Colonic mucosa (tissue), 4 donors: Measurements from ENCODE around the gene TTLL4. TPM values are rescaled to one million over a fixed set of nuclear protein-coding genes. Genes with fewer than 3 reads are reported as not detected.

Experiments used
- DNase-seq: peaks from one replicate; pipeline ENCODE4 v3.0.0-alpha.2; 2020
- H3K27ac ChIP-seq: fragments of 200-600 bp; one replicate; pipeline ENCODE4 v1.8.0; 2021
- H3K27me3 ChIP-seq: fragments of 200-600 bp; one replicate; pipeline ENCODE4 v1.8.0; 2021
- H3K36me3 ChIP-seq: fragments of 200-600 bp; one replicate; pipeline ENCODE4 v1.8.0; 2021
- H3K4me1 ChIP-seq: fragments of 200-600 bp; one replicate; pipeline ENCODE4 v1.8.0; 2021; ENCODE audit warnings: mild to moderate bottlenecking
- H3K4me3 ChIP-seq: fragments of 200-600 bp; one replicate; pipeline ENCODE4 v1.8.0; 2021
- H3K9ac ChIP-seq, 2 donors: one replicate each; pipeline ENCODE4 v1.7.0; 2013; ENCODE audit warnings: control low read depth in 2 of 2, low read depth in 2 of 2, low read length in 2 of 2
- H3K9me3 ChIP-seq: fragments of 200-600 bp; one replicate; pipeline ENCODE4 v1.8.0; 2021
- CTCF ChIP-seq: fragments of 200-600 bp; IDR thresholded peaks from one replicate; pipeline ENCODE4 v1.8.0; 2022; ENCODE audit warnings: antibody characterized with exemption, mild to moderate bottlenecking
- intact Hi-C: fragments of 100-400 bp; cut with DNase I; formaldehyde crosslinking; loops from one replicate; pipeline ENCODE4 v1.14.1; 2022
- total RNA-seq, 2 donors: library from RNA; stranded (reverse); fragmentation: NEBNext Ultra II Directional in 1 of 2; extraction: Animal tissue kit (Norgen Biotek cat#: 25700) in 1 of 2; gene quantifications; one replicate each; pipeline ENCODE4 v1.2.1, GENCODE V29; 2021
- donor health status: healthy.
- donor health status: DM: no; HTN: no; CAD: no.
- donor health status: DM: no; HTN: no; CAD: no.

TTLL4 gene, protein sequence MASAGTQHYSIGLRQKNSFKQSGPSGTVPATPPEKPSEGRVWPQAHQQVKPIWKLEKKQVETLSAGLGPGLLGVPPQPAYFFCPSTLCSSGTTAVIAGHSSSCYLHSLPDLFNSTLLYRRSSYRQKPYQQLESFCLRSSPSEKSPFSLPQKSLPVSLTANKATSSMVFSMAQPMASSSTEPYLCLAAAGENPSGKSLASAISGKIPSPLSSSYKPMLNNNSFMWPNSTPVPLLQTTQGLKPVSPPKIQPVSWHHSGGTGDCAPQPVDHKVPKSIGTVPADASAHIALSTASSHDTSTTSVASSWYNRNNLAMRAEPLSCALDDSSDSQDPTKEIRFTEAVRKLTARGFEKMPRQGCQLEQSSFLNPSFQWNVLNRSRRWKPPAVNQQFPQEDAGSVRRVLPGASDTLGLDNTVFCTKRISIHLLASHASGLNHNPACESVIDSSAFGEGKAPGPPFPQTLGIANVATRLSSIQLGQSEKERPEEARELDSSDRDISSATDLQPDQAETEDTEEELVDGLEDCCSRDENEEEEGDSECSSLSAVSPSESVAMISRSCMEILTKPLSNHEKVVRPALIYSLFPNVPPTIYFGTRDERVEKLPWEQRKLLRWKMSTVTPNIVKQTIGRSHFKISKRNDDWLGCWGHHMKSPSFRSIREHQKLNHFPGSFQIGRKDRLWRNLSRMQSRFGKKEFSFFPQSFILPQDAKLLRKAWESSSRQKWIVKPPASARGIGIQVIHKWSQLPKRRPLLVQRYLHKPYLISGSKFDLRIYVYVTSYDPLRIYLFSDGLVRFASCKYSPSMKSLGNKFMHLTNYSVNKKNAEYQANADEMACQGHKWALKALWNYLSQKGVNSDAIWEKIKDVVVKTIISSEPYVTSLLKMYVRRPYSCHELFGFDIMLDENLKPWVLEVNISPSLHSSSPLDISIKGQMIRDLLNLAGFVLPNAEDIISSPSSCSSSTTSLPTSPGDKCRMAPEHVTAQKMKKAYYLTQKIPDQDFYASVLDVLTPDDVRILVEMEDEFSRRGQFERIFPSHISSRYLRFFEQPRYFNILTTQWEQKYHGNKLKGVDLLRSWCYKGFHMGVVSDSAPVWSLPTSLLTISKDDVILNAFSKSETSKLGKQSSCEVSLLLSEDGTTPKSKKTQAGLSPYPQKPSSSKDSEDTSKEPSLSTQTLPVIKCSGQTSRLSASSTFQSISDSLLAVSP
- total RNA-seq, result 10 to 100 TPM; 27.5 to 36.7 TPM

GRCh38 chr2:218710687-218711549 is at the start of gene TTLL4:
Gene TTLL4, plus strand, starts transcription at chr2:218710835. Its CDS starts 26,842 bp downstream, at chr2:218737677.
- Histone ChIP-seq H3K4me3 (peak within 1 kb of the TSS; percentile 89), H3K27me3 (no peaks in the 10 kb centered on the region), H3K9me3 (no peaks in the 10 kb centered on the region), H3K36me3 (no peaks in the 10 kb centered on the region), H3K9ac (peak within 1 kb of the TSS; percentile 80 to 90), H3K27ac (peak within 1 kb of the TSS; percentile 89), H3K4me1 (peaks cover 3% of the 10 kb centered on the region)
- TF ChIP-seq CTCF, result peak; percentile 83
- intact Hi-C loops, result no loop called here
- peak; percentile 99 for DNase-seq

DNA sequence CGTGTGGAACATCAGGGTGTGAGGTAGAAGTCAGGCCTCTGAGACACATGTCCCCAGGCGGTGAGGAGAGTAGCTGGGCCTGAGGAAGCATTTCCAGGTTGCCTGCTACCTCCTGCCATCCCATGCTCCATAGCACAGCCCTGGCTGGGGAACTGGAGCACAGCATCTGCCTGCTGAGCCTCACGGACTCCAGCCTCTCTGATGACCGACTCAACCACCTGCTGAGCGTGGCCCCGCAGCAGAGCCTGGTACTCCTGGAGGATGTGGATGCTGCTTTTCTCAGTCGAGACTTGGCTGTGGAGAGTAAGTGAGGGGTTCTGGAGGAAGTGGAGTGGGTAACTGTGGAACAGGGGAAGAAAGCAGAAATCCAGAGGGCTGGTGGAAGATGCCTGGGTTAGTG is 48.3 kb upstream of the TTLL4 start:
- no peak for TF ChIP-seq CTCF
- no peak for DNase-seq
- H3K27me3 ChIP-seq, result no peaks in the 10 kb centered on the region
- H3K27ac ChIP-seq, result no peak overlapping the region
- peaks cover 4% of the 10 kb centered on the region for H3K36me3 ChIP-seq
- intact Hi-C loops, result no loop called here
- H3K4me3 ChIP-seq, result no peak overlapping the region
- H3K4me1 ChIP-seq, result peaks cover 8% of the 10 kb centered on the region
- no peak overlapping the region for H3K9ac ChIP-seq
- H3K9me3 ChIP-seq, result no peaks in the 10 kb centered on the region

- H3K27me3 ChIP-seq, result no peaks in the 10 kb centered on the region
- H3K4me3 ChIP-seq, result no peak overlapping the region
- DNase-seq, result no peak
- no peak for TF ChIP-seq CTCF
- intact Hi-C loops, result no loop called here
- H3K9me3 ChIP-seq, result no peaks in the 10 kb centered on the region
- peaks cover 4% of the 10 kb centered on the region for H3K36me3 ChIP-seq
- no peak overlapping the region for H3K9ac ChIP-seq
- H3K4me1 ChIP-seq, result peaks cover 8% of the 10 kb centered on the region
- no peak overlapping the region for H3K27ac ChIP-seq
Observed at GRCh38 chr2:218662827-218663226, 47.8 kb upstream of the TTLL4 start.

- no peak for TF ChIP-seq CTCF
- intact Hi-C loops, result no loop called here
- Histone ChIP-seq H3K27ac (no peak overlapping the region), H3K4me1 (peaks cover 8% of the 10 kb centered on the region), H3K36me3 (peaks cover 4% of the 10 kb centered on the region), H3K27me3 (no peaks in the 10 kb centered on the region), H3K4me3 (no peak overlapping the region), H3K9ac (no peak overlapping the region), H3K9me3 (no peaks in the 10 kb centered on the region)
- no peak for DNase-seq
Observed at GRCh38 chr2:218663901-218664300, 46.7 kb upstream of the TTLL4 start.
